LNCAP (cell line): ENCODE data around the gene ELF4.

Source experiments
- TF ChIP-seq, protein P1 (sequence below): fragments of 450-650 bp; IDR thresholded peaks from 2 replicates; pipeline ENCODE4 v1.5.1; 2017; ENCODE audit warnings: mild to moderate bottlenecking

ELF4 gene

DNA sequence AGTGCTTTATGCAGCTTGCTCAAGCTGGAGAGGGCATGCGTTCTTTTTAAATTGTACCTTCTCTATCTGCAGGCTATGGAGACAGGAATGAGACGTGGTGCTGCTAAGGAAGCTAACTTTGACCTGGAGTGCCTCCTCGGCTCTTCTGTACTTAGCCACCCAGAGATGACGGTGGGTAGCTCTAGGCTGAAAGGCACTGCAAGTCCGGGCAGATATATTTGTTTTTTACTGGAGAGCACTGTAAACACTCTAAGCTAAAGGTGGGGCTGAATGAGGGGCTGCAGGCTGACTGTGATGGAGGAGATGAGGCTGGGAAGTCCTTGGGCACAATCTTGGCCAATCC, 12.1 kb downstream of the ELF4 start:
- TF ChIP-seq, protein P1, sequence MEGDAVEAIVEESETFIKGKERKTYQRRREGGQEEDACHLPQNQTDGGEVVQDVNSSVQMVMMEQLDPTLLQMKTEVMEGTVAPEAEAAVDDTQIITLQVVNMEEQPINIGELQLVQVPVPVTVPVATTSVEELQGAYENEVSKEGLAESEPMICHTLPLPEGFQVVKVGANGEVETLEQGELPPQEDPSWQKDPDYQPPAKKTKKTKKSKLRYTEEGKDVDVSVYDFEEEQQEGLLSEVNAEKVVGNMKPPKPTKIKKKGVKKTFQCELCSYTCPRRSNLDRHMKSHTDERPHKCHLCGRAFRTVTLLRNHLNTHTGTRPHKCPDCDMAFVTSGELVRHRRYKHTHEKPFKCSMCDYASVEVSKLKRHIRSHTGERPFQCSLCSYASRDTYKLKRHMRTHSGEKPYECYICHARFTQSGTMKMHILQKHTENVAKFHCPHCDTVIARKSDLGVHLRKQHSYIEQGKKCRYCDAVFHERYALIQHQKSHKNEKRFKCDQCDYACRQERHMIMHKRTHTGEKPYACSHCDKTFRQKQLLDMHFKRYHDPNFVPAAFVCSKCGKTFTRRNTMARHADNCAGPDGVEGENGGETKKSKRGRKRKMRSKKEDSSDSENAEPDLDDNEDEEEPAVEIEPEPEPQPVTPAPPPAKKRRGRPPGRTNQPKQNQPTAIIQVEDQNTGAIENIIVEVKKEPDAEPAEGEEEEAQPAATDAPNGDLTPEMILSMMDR = no peak

DNA sequence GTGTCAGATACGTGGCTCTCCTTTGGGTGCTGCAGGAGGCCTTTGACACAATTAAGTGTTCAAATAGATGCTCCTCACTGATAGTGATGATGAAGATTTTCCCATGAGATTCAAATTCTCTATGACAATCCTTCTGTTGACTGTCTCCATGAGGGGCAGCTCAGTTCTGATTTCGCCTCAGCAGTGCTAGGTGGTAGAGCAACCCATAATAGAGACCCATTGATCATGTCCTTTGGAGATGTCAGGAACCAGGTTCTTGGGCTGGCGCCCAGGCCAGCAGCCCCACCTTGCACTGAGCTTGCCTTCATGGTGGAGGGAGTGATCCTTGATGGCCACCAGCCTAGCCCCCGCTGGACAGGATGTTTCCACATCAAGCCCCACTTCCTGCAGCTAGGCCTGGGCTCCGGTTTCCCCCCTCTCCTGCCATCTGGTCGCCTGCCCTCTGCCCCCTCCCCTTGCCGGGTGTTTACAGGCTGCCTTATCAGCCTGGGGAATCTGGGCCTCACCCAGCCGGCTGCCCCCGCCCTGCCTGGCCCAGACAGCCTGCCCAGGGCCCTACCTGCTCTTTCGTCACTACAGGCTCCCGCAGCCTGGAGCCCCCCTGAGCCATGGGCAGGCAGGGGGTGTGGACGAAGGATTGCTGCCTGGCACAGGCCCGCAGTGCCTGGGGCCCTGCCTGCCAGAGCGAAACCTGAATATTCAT, 12.6 kb downstream of the ELF4 start:
- TF ChIP-seq, protein P1 = no peak

DNA sequence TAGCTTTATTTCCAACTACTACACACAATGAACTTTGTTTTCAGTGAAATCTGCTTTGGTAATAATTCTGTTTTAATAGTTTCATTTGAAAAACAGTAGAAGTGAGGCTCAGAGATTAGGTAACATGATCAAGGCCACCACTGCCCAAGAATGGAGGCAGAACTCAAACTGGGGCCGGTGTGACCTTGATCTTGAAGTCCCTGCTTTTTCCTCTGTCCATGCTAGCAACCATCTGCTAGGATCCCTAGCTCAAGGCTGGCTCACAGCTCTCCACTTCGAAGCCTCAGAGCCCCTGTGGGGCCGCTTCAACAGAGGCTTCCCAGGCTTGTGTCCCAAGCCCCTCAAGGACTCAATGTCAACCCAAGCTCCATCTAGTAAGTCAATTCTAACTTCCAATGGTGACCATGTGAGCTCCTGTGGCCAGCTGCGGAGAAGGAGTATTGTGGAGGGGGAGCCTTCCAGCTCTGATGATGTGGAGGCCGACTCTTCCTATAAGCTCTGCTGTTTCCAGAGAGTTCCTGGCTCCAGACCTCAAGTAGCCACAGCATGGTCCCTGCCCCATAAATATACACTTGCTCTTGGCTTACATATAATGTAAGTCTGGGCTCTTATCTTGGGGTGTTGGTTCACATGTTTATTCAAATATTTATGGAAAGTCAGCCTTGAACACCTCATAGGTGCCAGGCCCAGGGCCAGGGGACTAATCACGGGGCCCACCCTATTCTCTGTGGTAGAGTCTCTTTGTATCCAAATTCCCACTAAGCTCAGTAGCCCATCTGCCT, 14.9 kb downstream of the ELF4 start:
- TF ChIP-seq, protein P1 = no peak

DNA sequence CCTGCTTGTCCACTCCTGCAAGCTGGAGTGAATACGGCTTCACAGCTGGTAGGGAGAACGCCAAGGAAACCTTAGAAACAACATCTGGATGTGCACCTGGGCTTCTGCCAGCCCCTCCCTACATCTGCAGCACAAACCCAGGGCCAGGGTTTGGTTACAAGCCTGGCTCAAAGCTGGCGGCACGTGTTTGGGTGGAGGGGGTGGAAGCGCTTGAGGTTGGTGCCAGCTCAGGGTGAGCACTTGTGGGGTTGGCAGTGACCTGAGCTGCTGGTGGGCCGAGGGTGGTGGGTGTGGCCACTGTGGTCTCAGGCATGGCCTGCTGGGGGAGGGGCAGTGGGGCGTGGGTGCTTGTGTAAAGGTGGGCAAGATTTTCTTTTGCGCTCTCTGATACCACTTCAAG, 15.6 kb downstream of the ELF4 start:
- TF ChIP-seq, protein P1 = no peak

DNA sequence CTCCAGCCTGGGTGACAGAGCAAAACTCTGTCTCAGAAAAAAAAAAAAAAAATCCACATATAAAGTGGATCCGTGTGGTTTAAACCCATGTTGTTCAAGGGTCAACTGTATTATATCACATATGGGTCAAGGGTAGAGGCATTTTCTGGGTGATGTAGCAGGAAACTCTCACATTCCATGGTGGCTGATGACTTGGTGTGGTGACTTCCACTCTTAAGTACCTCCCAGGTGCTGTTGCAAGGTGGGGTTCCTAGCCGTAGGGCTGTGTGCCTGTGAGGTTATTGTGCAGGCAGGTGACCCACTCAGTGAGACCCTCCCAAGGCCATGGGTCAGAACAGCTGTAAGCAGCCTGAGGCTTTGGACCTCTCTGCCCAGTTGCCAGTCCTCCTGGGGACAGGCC, 17.0 kb downstream of the ELF4 start:
- TF ChIP-seq, protein P1 = no peak

DNA sequence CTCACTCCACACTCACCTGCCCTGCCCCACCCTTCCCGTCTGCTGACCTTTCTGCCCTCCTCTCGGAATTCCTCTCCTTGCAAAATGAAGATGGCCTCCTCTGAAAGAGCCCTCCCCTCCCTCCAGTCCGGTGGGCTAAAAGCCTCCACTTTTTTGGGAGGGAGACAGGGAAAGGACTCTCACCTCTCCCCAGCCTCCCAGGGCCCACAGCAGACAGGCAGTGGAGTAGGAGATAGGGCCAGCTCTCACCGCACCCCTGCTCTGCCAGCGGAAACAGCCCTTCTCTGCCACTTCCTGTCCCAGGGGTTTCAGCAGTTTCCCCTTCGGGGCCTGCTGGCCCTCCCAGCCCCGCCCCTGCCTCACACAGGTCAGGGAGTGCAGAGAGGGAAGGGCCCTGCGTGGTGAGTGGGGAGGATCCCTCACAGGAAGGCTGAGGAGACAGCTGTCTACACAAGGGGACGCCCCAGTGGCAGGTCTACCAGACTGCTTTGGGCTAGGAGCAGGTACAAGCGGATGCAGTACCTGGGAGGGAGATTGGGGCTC, 18.2 kb downstream of the ELF4 start:
- TF ChIP-seq, protein P1 = no peak

DNA sequence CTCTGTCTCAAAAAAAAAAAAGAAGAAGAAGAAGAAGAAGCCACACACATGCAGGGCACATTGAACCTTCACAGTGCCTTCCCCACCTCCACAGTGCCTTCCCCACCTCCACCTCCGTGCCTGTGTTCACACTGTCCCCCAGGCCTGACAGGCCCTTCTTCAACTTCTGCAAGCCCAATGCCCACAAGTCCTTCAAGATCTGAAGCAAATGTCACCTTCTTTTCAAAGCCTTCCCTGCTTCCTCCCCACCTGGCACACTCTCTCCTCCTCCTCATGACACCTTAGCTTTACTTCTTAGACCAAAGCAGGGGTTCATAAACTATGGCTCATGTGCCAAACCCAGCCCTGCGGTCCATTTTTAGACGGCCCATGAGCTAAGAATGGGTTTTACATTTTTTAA, 19.9 kb downstream of the ELF4 start:
- TF ChIP-seq, protein P1 = no peak
